Duodenal mucosa (tissue), 2 donors: ENCODE results near the gene REPIN1.

Source experiments
- H3K27ac ChIP-seq: one replicate; pipeline ENCODE4 v1.7.0; 2013; ENCODE audit warnings: low read depth, low read length
- H3K27me3 ChIP-seq, 2 donors: one replicate each; pipeline ENCODE4 v1.7.0; 2013; ENCODE audit warnings: low read length in 2 of 2, control low read depth in 1 of 2; ENCODE audit not compliant: insufficient read depth in 2 of 2, control insufficient read depth in 1 of 2
- H3K36me3 ChIP-seq, 2 donors: one replicate each; pipeline ENCODE4 v1.7.0; 2013; ENCODE audit warnings: low read length in 2 of 2, control low read depth in 1 of 2; ENCODE audit not compliant: insufficient read depth in 2 of 2, control insufficient read depth in 1 of 2
- H3K4me1 ChIP-seq, 2 donors: one replicate each; pipeline ENCODE4 v1.7.0; 2013; ENCODE audit warnings: low read length in 2 of 2, control low read depth in 1 of 2; ENCODE audit not compliant: insufficient read depth in 2 of 2, control insufficient read depth in 1 of 2
- H3K4me3 ChIP-seq, 2 donors: one replicate each; pipeline ENCODE4 v1.7.0; 2013; ENCODE audit warnings: low read length in 2 of 2, low read depth in 1 of 2
- H3K9ac ChIP-seq, 2 donors: one replicate each; pipeline ENCODE4 v1.7.0; 2013; ENCODE audit warnings: low read length in 2 of 2, low read depth in 1 of 2
- H3K9me3 ChIP-seq, 2 donors: one replicate each; pipeline ENCODE4 v1.7.0; 2013; ENCODE audit warnings: low read length in 2 of 2, control low read depth in 1 of 2; ENCODE audit not compliant: control insufficient read depth in 1 of 2

The REPIN1 gene

GRCh38 chr7:150368096-150368883, at the start of gene REPIN1:
Gene REPIN1 (plus strand): TSS chr7:150368822. CDS start chr7:150369712, 890 bp downstream.
- H3K27me3 ChIP-seq: no peaks in the 10 kb centered on the region
- H3K9me3 ChIP-seq: no peaks in the 10 kb centered on the region

GRCh38 chr7:150321788-150322113, 46.9 kb upstream of the REPIN1 start:
- Histone ChIP-seq H3K27me3 (no peaks in the 10 kb centered on the region), H3K27ac (no peak overlapping the region), H3K36me3 (peaks cover 0 to 7% of the 10 kb centered on the region in 2 donors), H3K4me3 (peak overlapping the region; percentile 89 to 94), H3K9me3 (no peaks in the 10 kb centered on the region), H3K4me1 (peaks cover 28% of the 10 kb centered on the region in 2 donors), H3K9ac (peak overlapping the region in 1 of 2 donors; percentile 79)

More at GRCh38 chr7:150368096-150368883, at the start of gene REPIN1:
- H3K9ac ChIP-seq: peak within 1 kb of the TSS; percentile 87 to 92
- peak within 1 kb of the TSS; percentile 83 to 89 for H3K4me3 ChIP-seq
- peaks cover 35 to 50% of the 10 kb centered on the region in 2 donors for H3K4me1 ChIP-seq
- H3K27ac ChIP-seq: peak within 1 kb of the TSS; percentile 89
- peaks cover 5 to 15% of the 10 kb centered on the region in 2 donors for H3K36me3 ChIP-seq

- Histone ChIP-seq H3K36me3 (peaks cover 0 to 7% of the 10 kb centered on the region in 2 donors), H3K4me3 (peak overlapping the region; percentile 89 to 94), H3K9ac (peak overlapping the region; percentile 79 to 89), H3K27me3 (no peaks in the 10 kb centered on the region), H3K9me3 (no peaks in the 10 kb centered on the region), H3K27ac (peak overlapping the region; percentile 84), H3K4me1 (peaks cover 28% of the 10 kb centered on the region in 2 donors)
These were observed 46.3 kb upstream of the REPIN1 start for GRCh38 chr7:150322114-150322832.

DNA sequence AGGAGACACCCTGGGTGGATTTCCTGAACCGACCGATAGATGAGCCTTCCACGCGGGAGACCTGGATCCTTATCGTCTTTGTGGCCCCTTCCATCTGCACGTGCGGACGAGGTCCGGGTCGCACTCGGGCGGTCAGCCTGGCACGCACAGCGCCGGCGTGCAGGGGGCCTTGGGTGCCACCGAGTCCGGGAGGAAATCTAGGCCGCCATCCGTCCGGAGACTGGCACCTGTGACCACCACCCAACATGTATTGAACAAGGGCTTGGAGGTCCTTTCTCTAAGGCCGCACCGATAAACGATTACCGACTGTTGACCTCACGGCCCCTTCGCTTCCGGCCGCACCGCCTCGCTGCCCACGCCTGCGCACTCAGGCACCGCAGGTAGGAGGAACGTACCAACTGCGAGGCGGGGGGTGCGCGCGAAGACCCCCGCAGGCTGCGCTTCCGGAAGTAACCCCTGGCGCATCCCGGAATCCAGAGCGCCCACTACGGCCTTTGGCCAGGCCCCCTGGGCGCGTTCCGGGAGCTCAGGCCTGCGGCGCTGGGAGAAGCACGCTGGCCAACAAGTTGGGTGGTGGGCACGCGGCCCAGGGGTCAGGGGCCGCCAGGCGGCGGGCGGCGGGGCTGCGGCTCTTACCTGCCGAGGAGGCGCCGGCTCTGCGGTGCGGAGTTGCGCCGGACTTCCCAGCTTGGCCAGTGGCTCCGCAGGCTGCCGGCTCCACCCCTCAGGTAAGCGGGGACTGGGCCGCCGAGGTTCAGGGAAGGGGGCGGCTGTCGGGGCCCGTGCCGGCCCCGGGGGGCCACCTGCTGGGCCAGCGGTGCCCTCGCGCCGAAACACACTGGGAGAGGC, 45.6 kb upstream of the REPIN1 start, which contains the start of the genes ACTR3C and LRRC61:
ACTR3C (minus strand) TSS at position 713 of the 849 bp plus-strand sequence. CDS start 28,249 bp downstream, outside the sequence.
LRRC61 (plus strand) TSS at position 523 of the 849 bp plus-strand sequence. CDS start 13,507 bp downstream, outside the sequence.
- H3K9me3 ChIP-seq: no peaks in the 10 kb centered on the region
- H3K36me3 ChIP-seq: peaks cover 0 to 7% of the 10 kb centered on the region in 2 donors
- H3K4me1 ChIP-seq: peaks cover 28% of the 10 kb centered on the region in 2 donors
- H3K27ac ChIP-seq: peak within 1 kb of the TSS; percentile 84
- no peaks in the 10 kb centered on the region for H3K27me3 ChIP-seq
- H3K9ac ChIP-seq: peak within 1 kb of the TSS; percentile 79 to 89
- peak within 1 kb of the TSS; percentile 89 to 94 for H3K4me3 ChIP-seq

DNA sequence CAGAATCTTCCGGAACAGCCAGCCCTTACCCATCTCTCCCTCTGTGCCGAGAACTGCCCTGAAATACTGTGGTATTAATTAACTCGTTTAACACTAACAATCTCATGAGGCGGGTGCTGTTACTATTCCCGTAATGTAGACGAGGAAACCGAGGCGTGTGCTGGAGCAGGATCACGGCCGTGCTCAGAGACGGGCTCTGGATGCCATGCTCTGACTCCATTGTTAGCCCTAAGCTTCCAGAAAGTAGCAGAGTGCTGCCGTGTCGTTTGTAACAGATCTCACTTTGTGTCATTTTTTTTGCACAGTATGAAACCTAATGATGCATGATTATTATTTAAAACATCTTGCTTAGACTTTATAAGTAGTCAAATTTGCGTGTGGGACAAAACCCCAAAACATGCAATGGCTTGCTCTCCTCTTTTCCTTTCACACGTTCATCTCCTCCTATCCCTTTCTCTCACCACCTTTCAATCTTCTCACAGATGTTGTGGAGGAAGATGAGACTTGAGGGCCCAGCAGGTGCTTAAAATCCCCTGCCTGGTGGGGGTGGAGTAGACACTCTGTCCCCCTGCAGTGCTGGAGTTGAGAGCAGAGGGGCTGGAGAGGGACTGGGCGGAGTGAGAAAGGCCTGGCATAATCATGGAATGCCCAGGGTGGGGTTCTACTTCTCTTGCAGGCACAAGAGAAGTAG, 44.8 kb upstream of the REPIN1 start:
- peak overlapping the region; percentile 84 for H3K27ac ChIP-seq
- peak overlapping the region; percentile 79 to 89 for H3K9ac ChIP-seq
- no peaks in the 10 kb centered on the region for H3K9me3 ChIP-seq
- H3K4me3 ChIP-seq: peak overlapping the region; percentile 89 to 94
- peaks cover 28% of the 10 kb centered on the region in 2 donors for H3K4me1 ChIP-seq
- peaks cover 6 to 14% of the 10 kb centered on the region in 2 donors for H3K36me3 ChIP-seq
- H3K27me3 ChIP-seq: no peaks in the 10 kb centered on the region

GRCh38 chr7:150324373-150324961, 44.2 kb upstream of the REPIN1 start:
- Histone ChIP-seq H3K27ac (peak overlapping the region; percentile 84), H3K9ac (peak overlapping the region; percentile 79 to 89), H3K36me3 (peaks cover 7 to 20% of the 10 kb centered on the region in 2 donors), H3K4me1 (peaks cover 28% of the 10 kb centered on the region in 2 donors), H3K9me3 (no peaks in the 10 kb centered on the region), H3K27me3 (no peaks in the 10 kb centered on the region), H3K4me3 (peak overlapping the region; percentile 89 to 94)

DNA sequence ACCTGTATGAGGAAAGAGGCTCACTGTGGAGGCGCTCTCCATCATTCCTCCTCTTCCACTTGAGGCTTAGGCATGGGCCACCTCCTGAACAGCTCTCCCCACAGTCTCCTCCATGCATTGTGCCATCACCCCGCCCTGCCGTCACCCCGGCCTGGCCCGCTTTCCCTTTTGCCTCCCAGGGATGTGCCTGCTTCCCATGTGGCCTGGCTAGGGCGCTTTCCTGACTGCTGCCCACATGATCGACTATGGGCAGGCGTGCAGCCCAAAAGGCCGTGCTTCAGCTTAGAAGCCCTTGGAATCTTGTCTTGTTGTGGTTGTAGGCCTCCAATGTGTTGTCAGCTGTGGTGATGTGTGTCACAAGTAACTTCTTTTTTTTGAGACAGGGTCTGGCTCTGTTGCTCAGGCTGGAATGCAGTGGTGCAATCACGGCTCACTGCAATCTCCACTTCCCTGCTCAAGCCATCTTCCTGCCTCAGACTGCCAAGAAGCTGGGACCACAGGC, 43.5 kb upstream of the REPIN1 start:
- Histone ChIP-seq H3K4me1 (peaks cover 28% of the 10 kb centered on the region in 2 donors), H3K27me3 (no peaks in the 10 kb centered on the region), H3K27ac (no peak overlapping the region), H3K36me3 (peaks cover 7 to 27% of the 10 kb centered on the region in 2 donors), H3K9me3 (no peaks in the 10 kb centered on the region), H3K9ac (peak overlapping the region in 1 of 2 donors; percentile 89), H3K4me3 (no peak overlapping the region)

DNA sequence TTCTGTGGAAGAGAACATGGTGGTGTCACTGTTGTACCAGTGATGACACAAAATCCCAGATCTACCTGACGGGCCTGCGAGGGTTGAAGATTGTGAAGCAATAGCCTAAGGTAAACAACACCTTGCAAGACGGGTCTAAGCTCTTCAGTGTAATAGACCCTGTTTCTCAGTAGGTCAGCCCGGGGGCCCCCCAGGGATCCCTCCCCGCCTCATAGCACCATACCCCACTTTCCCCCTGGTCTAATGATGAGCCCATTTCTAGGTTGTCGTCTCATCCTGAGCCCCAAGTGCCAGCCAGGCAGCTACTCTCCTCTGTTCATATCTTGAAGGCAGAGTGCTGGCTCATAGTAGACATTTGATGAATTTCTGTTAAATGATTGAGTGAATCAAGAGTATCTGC, 42.7 kb upstream of the REPIN1 start:
- no peaks in the 10 kb centered on the region for H3K9me3 ChIP-seq
- no peak overlapping the region for H3K4me3 ChIP-seq
- peaks cover 7 to 29% of the 10 kb centered on the region in 2 donors for H3K36me3 ChIP-seq
- peaks cover 28% of the 10 kb centered on the region in 2 donors for H3K4me1 ChIP-seq
- H3K27ac ChIP-seq: no peak overlapping the region
- no peaks in the 10 kb centered on the region for H3K27me3 ChIP-seq
- H3K9ac ChIP-seq: no peak overlapping the region
